Measurements from ENCODE around the gene NCOA5.

DNA sequence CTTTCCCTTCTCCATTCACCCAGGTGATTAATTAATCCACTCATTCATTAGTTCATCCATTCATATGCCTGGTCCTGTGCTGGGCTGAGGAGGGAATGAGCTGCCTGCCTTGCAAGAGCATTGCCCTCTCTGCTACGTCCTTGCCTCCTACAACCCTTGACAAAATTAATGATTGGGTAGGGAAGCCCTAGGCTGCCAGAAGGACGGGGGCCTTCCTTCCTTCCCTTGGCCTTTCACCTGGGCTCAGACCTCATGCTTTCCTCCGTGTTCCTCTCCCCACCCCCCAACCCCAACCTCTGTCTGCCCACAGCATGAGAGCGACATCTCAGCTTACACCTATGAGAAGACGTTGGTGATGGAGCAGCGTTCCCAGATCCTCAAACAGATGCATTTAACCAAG lies 35.2 kb downstream of the NCOA5 start:
- TF ChIP-seq CTCF (conservative IDR thresholded peaks at IDR 0.05; ENCODE audit: low read depth, low read length) = no peak
- no peak for TF ChIP-seq EZH2 (IDR thresholded peaks at IDR 0.05; ENCODE audit: borderline replicate concordance, low read depth, low read length, poor library complexity, severe bottlenecking)
